GM13977 (cell line): ENCODE data around the gene ITLN2.
A peak's percentile ranks its signal among the peaks of the same experiment; 100 is the strongest.

ENCODE experiments used
- DNase-seq: peaks from one replicate; pipeline ENCODE4 v3.0.0; 2012; ENCODE audit warnings: low spot score
- in situ Hi-C: fragments of 300-500 bp; cut with MboI; formaldehyde crosslinking; loops from one replicate; pipeline ENCODE4 v1.12.0; 2022; ENCODE audit warnings: low sequenced_read_pairs, low pct_unique_long_range_greater_than_20kb, mixed read lengths, inconsistent platforms; ENCODE audit not compliant: unreplicated experiment
- TF ChIP-seq, protein P1 (sequence below): IDR thresholded peaks from 2 replicates; pipeline ENCODE4 v1.5.1; 2012; ENCODE audit warnings: mild to moderate bottlenecking, control low read depth; ENCODE audit not compliant: insufficient read depth; ENCODE audit errors: extremely low read depth, missing control alignments

ITLN2 gene

DNA sequence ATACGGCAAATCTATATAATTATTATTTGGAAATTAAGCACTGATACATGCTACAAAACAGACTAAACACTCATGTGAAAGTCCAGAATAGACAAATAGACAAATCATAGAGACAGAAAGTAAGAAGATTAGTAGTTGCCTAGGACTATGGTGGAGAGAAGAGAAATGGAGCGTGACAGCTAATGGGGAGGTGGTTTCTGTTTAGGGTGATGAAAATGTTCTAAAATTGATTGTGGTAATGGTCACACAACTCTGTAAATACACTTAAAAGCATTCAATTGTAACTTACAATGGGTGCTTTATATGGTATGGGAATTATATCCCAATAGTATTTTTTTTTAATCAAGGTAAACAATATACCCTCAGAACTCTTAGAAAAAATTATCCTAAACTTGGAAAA lies 20.4 kb upstream of the ITLN2 start:
- in situ Hi-C loops: no loop called here
- TF ChIP-seq, protein P1, sequence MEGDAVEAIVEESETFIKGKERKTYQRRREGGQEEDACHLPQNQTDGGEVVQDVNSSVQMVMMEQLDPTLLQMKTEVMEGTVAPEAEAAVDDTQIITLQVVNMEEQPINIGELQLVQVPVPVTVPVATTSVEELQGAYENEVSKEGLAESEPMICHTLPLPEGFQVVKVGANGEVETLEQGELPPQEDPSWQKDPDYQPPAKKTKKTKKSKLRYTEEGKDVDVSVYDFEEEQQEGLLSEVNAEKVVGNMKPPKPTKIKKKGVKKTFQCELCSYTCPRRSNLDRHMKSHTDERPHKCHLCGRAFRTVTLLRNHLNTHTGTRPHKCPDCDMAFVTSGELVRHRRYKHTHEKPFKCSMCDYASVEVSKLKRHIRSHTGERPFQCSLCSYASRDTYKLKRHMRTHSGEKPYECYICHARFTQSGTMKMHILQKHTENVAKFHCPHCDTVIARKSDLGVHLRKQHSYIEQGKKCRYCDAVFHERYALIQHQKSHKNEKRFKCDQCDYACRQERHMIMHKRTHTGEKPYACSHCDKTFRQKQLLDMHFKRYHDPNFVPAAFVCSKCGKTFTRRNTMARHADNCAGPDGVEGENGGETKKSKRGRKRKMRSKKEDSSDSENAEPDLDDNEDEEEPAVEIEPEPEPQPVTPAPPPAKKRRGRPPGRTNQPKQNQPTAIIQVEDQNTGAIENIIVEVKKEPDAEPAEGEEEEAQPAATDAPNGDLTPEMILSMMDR: no peak
- peak; percentile 60 for DNase-seq

- in situ Hi-C loops: loop anchor here (25.0 kb wide), 1 partner anchor 561 kb away; the partner anchor contains the start of gene VANGL2
- TF ChIP-seq, protein P1: no peak
- DNase-seq: no peak
These were observed 18.9 kb upstream of the ITLN2 start for GRCh38 chr1:160973491-160973890.

GRCh38 chr1:160972939-160973338 lies 18.3 kb upstream of the ITLN2 start:
- DNase-seq: no peak
- TF ChIP-seq, protein P1: no peak
- in situ Hi-C loops: loop anchor here (25.0 kb wide), 1 partner anchor 561 kb away; the partner anchor contains the start of gene VANGL2

- TF ChIP-seq, protein P1: no peak
- peak; percentile 54 for DNase-seq
- in situ Hi-C loops: loop anchor here (25.0 kb wide), 1 partner anchor 559 kb away; the partner anchor contains the start of gene VANGL2
These were observed 17.0 kb upstream of the ITLN2 start for GRCh38 chr1:160971618-160972056.

DNA sequence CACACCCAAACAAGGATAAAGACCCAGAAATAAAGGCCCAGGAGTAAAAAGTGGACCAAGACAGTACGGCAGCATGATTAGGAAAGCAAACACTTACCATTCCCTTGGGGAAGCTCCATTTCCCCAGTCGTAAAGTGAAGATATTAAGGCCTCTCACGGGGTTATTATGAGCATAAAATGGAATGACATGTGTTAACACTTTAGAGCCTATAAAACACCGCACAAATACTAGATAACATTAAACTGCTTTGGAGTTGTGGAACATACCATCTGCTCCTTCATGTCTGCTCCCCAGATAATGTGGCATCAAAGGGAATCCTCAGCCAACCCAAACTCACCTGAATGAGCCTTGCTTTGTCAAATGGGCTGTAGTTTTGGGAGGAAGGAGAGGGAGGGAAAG lies 8.9 kb upstream of the ITLN2 start:
- TF ChIP-seq, protein P1: no peak
- in situ Hi-C loops: loop anchor here (25.0 kb wide), 1 partner anchor 551 kb away; the partner anchor contains the start of gene VANGL2
- no peak for DNase-seq

- TF ChIP-seq, protein P1: no peak
- DNase-seq: no peak
- in situ Hi-C loops: loop anchor here (25.0 kb wide), 1 partner anchor 549 kb away; the partner anchor contains the start of gene VANGL2
These were observed 6.8 kb upstream of the ITLN2 start for GRCh38 chr1:160961419-160961818.
